ENCODE data around the gene NR2F1-AS1.

DNA sequence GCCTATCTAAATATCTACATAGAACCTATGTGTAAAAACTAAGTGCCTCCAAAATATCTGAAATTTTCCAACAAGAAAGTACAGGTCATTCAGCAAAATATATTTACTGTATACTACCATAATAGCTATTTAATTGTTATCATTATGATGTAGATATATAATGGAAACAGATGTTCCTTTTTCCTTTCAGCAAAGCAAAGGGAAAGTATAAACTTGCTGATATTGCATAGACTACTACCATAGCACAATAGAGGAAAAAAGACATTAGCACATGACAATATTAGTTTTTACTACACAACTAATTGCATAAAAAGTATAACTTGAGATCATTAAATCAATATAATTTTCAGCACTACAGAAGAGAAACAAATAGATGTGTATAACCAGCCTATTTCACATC, 14.9 kb downstream of the NR2F1-AS1 start:
- no peak for TF ChIP-seq POLR2A (IDR thresholded peaks at IDR 0.05)
- TF ChIP-seq, protein P1, sequence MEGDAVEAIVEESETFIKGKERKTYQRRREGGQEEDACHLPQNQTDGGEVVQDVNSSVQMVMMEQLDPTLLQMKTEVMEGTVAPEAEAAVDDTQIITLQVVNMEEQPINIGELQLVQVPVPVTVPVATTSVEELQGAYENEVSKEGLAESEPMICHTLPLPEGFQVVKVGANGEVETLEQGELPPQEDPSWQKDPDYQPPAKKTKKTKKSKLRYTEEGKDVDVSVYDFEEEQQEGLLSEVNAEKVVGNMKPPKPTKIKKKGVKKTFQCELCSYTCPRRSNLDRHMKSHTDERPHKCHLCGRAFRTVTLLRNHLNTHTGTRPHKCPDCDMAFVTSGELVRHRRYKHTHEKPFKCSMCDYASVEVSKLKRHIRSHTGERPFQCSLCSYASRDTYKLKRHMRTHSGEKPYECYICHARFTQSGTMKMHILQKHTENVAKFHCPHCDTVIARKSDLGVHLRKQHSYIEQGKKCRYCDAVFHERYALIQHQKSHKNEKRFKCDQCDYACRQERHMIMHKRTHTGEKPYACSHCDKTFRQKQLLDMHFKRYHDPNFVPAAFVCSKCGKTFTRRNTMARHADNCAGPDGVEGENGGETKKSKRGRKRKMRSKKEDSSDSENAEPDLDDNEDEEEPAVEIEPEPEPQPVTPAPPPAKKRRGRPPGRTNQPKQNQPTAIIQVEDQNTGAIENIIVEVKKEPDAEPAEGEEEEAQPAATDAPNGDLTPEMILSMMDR (IDR thresholded peaks at IDR 0.05): no peak
